Liver (tissue), 3 donors: Measurements from ENCODE around the gene TCERG1L.

Source experiments
- EGR1 ChIP-seq, 2 donors: IDR thresholded peaks; 2 replicates each; pipeline ENCODE4 v1.6.1; 2016 to 2018; ENCODE audit warnings: antibody characterized with exemption in 2 of 2, low read depth in 2 of 2
- GABPA ChIP-seq, 2 donors: IDR thresholded peaks in 1 of 2; conservative IDR thresholded peaks in 1 of 2; 2 replicates each; pipeline ENCODE4 v1.6.1; 2016; ENCODE audit warnings: antibody characterized with exemption in 2 of 2, mild to moderate bottlenecking in 1 of 2, moderate library complexity in 1 of 2
- JUND ChIP-seq, 2 donors: IDR thresholded peaks; 2 replicates each; pipeline ENCODE4 v1.6.1; 2016; ENCODE audit warnings: antibody characterized with exemption in 2 of 2
- NR2F2 ChIP-seq: IDR thresholded peaks from 2 replicates; pipeline ENCODE4 v1.6.1; 2016; ENCODE audit warnings: antibody characterized with exemption
- RAD21 ChIP-seq, 2 donors: IDR thresholded peaks; 2 replicates each; pipeline ENCODE4 v1.6.1; 2016; ENCODE audit warnings: antibody characterized with exemption in 2 of 2, mild to moderate bottlenecking in 2 of 2
- REST ChIP-seq: IDR thresholded peaks from 2 replicates; pipeline ENCODE4 v1.6.1; 2016; ENCODE audit warnings: antibody characterized with exemption, mild to moderate bottlenecking
- SP1 ChIP-seq: IDR thresholded peaks from 2 replicates; pipeline ENCODE4 v1.6.1; 2018; ENCODE audit warnings: antibody characterized with exemption, mild to moderate bottlenecking
- YY1 ChIP-seq: IDR thresholded peaks from 2 replicates; pipeline ENCODE4 v1.6.1; 2016; ENCODE audit warnings: antibody characterized with exemption, mild to moderate bottlenecking
- ZBTB33 ChIP-seq: IDR thresholded peaks from 2 replicates; pipeline ENCODE4 v1.6.1; 2016; ENCODE audit warnings: antibody characterized with exemption
- TF ChIP-seq, protein P1 (sequence below): fragments of 150-350 bp; IDR thresholded peaks from 2 replicates; pipeline ENCODE4 v1.5.1; 2017; ENCODE audit warnings: improper control_type of control experiment, low read depth, low read length; ENCODE audit not compliant: missing input control
- TF ChIP-seq, protein P2 (sequence below): IDR thresholded peaks from 2 replicates; pipeline ENCODE4 v1.6.1; 2016; ENCODE audit warnings: antibody characterized with exemption
- donor health status: healthy.
- donor health status: healthy.

- TF ChIP-seq, protein P1, sequence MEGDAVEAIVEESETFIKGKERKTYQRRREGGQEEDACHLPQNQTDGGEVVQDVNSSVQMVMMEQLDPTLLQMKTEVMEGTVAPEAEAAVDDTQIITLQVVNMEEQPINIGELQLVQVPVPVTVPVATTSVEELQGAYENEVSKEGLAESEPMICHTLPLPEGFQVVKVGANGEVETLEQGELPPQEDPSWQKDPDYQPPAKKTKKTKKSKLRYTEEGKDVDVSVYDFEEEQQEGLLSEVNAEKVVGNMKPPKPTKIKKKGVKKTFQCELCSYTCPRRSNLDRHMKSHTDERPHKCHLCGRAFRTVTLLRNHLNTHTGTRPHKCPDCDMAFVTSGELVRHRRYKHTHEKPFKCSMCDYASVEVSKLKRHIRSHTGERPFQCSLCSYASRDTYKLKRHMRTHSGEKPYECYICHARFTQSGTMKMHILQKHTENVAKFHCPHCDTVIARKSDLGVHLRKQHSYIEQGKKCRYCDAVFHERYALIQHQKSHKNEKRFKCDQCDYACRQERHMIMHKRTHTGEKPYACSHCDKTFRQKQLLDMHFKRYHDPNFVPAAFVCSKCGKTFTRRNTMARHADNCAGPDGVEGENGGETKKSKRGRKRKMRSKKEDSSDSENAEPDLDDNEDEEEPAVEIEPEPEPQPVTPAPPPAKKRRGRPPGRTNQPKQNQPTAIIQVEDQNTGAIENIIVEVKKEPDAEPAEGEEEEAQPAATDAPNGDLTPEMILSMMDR, result no peak
- TF ChIP-seq REST (no peak), EGR1 (IDR thresholded peaks at IDR 0.05; ENCODE audit: low read depth in 2 of 2) (no peak), SP1 (no peak), YY1 (no peak), ZBTB33 (no peak), RAD21 (IDR thresholded peaks at IDR 0.05) (no peak), NR2F2 (no peak), JUND (IDR thresholded peaks at IDR 0.05) (no peak), GABPA (IDR thresholded peaks at IDR 0.05 in 1 of 2, conservative IDR thresholded peaks at IDR 0.05 in 1 of 2) (no peak)
- TF ChIP-seq, protein P2, sequence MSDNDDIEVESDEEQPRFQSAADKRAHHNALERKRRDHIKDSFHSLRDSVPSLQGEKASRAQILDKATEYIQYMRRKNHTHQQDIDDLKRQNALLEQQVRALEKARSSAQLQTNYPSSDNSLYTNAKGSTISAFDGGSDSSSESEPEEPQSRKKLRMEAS, result no peak
Measured at GRCh38 chr10:131275691-131276090, 35.8 kb downstream of the TCERG1L start.
